KOPT-K1 (cell line): ENCODE results near the gene DYNLRB1.
"Not testable (repeated sequence)": the region's sequence is repeated elsewhere in the genome, so short reads cannot be mapped to it uniquely, and the experiment has no call there.

Experiments
- H3K27ac ChIP-seq: fragments of 200-600 bp; sonication (generic); 2 replicates; pipeline ENCODE4 v1.5.1; 2016; ENCODE audit warnings: antibody characterized with exemption, mild to moderate bottlenecking, low read depth, low read length; ENCODE audit not compliant: poor library complexity, severe bottlenecking
- H3K36me3 ChIP-seq: fragments of 200-600 bp; sonication (generic); 2 replicates; pipeline ENCODE4 v1.5.1; 2017; ENCODE audit warnings: antibody characterized with exemption, mild to moderate bottlenecking, low read length, moderate library complexity; ENCODE audit not compliant: insufficient read depth
- H3K9me3 ChIP-seq: fragments of 200-600 bp; sonication (generic); 2 replicates; pipeline ENCODE4 v1.5.1; 2017; ENCODE audit warnings: antibody characterized with exemption, low read length, mild to moderate bottlenecking; ENCODE audit not compliant: insufficient read depth, poor library complexity, severe bottlenecking

The DYNLRB1 gene

GRCh38 chr20:34495916-34496315, 20.3 kb upstream of the DYNLRB1 start:
- Histone ChIP-seq H3K36me3 (peaks cover 98% of the 10 kb centered on the region), H3K9me3 (peaks cover 40% of the 10 kb centered on the region), H3K27ac (no peak overlapping the region)

DNA sequence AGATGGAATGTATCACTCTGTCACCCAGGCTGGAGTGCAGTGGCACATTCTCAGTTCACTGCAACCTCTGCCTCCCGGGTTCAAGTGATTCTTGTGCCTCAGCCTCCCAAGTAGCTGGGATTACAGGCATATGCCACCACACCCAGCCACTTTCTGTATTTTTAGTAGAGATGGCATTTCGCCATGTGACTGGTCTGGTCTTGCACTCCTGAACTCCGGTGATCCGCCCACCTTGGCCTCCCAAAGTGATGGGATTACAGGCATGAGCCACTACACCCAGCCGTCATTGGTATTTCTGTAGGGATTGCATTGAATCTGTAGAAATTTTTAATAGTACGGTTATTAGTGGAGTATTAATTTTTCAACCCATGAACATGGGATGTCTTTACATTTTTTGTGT, 18.6 kb upstream of the DYNLRB1 start:
- Histone ChIP-seq H3K36me3 (peaks cover 94% of the 10 kb centered on the region), H3K9me3 (peaks cover 43% of the 10 kb centered on the region)
- H3K27ac ChIP-seq = not testable (repeated sequence)

- peaks cover 43% of the 10 kb centered on the region for H3K9me3 ChIP-seq
- H3K36me3 ChIP-seq = peaks cover 95% of the 10 kb centered on the region
- no peak overlapping the region for H3K27ac ChIP-seq
Measured at GRCh38 chr20:34500823-34501222, 15.4 kb upstream of the DYNLRB1 start.

DNA sequence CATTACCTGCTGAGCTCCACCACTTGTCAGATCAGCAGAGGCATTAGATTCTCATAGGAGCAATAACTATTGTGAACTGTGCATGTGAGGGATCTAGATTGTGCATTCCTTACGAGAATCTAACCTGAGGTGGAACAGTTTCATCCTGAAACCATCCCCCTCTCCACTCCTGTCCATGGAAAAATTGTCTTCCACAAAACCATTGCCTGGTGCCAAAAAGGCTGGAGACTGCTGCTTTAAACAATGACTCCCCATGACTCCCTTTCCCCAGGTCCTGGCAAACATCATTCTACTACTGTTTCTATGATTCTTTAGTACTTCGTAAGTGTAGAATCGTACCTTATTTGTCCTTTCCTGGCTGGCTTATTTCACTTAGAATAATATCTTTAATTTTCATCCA, 9.7 kb upstream of the DYNLRB1 start:
- H3K36me3 ChIP-seq = peaks cover 98% of the 10 kb centered on the region
- no peaks in the 10 kb centered on the region for H3K9me3 ChIP-seq
- H3K27ac ChIP-seq = no peak overlapping the region

GRCh38 chr20:34507702-34508413, 8.4 kb upstream of the DYNLRB1 start:
- Histone ChIP-seq H3K27ac (no peak overlapping the region), H3K9me3 (no peaks in the 10 kb centered on the region), H3K36me3 (peaks cover 98% of the 10 kb centered on the region)

DNA sequence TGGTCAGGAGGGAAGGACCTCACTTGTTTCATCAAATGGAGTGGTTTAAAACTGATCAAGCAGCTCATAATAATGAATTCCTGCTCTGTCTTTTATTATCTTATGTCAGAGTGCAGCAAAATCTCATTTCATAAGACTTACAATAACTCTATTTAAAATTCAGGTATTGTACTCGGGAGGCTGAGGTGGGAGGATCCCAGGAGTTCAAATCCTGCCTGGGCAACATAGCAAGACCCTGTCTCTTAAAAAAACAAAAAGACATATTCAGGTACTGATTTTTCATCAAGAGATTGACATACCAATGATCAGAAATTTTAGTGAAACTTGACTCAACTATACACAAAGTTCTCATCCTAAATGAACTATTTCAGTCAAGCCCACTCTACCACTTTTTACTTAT, 5.6 kb upstream of the DYNLRB1 start:
- Histone ChIP-seq H3K9me3 (no peaks in the 10 kb centered on the region), H3K36me3 (peaks cover 73% of the 10 kb centered on the region)

GRCh38 chr20:34511891-34512265, 4.3 kb upstream of the DYNLRB1 start:
- H3K9me3 ChIP-seq = no peaks in the 10 kb centered on the region
- H3K36me3 ChIP-seq = peaks cover 60% of the 10 kb centered on the region
- H3K27ac ChIP-seq = no peak overlapping the region

More for the DNA sequence above, 5.6 kb upstream of the DYNLRB1 start:
- H3K27ac ChIP-seq = no peak overlapping the region

DNA sequence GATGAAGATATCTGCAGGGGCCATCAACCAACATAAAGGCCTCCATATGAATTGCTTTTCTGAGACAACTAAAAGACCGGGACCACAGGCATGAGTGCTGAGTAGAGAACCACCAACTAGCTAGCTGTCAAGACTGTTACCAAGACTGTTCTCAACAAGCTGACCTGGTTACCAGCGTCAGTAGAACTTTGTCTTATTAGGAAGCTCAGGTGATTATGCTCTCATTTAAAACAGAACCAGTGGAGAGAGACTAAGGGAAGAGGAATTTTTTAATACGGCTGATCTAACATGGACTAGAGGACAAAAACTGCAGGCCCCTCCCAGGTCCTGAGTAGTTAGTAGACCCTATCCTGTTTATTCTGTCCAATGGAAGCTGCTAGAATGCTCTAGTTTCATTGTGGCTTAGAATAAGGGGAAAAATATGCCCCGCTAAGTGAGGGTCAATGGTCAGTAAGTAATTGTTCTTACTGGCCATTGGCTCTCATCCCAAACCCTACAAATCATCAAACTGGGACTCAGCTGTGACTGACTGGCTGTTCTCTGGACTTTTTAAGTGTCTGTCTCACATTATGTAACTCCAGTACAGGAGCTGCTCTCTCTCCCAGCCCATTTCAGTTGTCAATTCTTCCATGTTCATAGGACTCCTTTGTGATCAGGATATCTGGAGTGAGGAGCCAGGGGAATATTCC, 3.8 kb upstream of the DYNLRB1 start:
- no peak overlapping the region for H3K27ac ChIP-seq
- H3K9me3 ChIP-seq = no peaks in the 10 kb centered on the region
- peaks cover 55% of the 10 kb centered on the region for H3K36me3 ChIP-seq

DNA sequence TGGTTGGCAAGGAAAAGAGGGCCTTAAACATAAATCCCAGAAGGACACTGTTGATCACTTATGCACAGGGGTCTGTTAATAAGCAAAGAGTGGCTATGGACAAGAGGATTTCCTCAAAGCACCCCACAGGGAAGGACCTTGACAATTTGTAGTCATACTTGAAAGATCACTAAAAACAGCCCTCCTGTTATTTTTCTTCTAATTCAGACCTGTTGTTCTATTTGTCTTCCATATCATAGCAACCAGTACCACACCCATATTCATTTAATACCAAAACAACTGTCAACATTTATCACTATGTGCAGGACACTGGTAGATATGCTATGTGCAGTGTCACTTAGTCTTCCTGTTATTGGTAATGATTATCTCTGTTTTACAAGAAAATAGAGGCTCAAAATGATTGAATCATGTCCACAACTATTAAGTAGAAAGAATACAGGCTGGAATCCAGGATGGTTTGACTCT, 3.2 kb upstream of the DYNLRB1 start:
- H3K27ac ChIP-seq = no peak overlapping the region
- peaks cover 49% of the 10 kb centered on the region for H3K36me3 ChIP-seq
- no peaks in the 10 kb centered on the region for H3K9me3 ChIP-seq

GRCh38 chr20:34514034-34514433, 2.2 kb upstream of the DYNLRB1 start:
- H3K36me3 ChIP-seq = peaks cover 38% of the 10 kb centered on the region
- H3K27ac ChIP-seq, H3K9me3 ChIP-seq: not testable (repeated sequence)

DNA sequence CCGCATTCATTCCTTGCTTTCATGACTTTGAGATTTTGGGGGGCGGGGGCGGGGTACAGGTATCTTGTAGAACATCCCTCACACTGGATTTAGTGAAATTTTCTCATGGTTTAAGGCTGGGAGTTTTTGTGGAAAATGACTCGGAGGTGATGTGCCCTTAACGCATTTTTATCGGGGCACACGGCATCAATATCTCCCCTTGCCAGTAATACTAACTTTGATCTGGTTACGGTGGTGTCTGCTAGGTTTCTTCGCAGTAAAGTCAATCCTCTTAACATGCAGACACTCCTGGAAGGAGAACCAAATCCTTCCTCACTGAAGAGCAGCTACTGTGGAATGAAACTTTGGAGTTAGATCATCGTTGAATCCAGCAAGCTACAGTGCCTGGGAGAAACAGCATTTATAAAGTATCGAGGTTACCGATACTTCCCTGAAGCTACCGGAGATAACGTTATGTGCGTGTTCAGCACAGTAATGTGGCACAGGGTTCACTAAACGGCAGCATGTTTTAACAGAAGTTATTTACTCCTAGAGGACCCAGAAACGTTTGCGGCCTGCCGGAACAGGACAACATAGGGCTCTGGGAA, 1.2 kb upstream of the DYNLRB1 start:
- Histone ChIP-seq H3K27ac (peak overlapping the region; percentile 70), H3K9me3 (no peaks in the 10 kb centered on the region), H3K36me3 (peaks cover 34% of the 10 kb centered on the region)

DNA sequence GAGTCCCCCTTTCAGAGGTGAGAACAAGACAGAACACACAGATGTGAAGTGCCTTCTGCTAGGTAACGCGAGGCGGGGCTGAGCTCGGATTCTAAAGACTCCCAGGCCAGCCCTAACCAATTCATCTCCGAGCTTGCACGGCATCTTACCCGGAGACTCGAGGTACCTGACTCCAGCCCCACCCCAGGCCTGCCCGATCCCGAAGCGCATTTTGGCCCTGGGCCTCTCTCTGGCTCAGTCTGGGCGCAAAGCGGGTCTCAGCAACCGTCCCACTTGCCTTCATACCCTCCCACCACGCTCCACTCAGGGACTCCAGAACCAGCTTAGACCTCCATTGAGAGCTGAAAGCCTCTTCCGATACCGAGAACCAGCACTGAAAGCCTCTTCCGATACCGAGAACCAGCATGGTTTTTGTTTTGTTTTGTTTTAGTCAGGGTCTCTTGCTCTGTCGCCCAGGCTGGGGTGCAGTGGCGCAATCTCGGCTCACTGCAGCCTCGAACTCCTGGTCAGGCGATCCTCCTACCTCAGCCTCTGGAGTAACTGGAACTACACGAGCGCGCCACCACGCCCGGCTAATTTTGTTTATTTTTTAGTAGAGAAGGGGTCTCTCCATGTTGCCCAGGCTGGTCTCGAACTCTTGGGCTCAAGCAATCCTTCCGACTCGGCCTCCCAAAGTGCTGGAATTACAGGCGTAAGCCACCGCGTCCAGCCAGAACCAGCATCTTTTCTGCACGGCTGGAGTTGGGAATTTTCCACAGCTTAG, 557 bp upstream of the DYNLRB1 start:
- Histone ChIP-seq H3K36me3 (peaks cover 27% of the 10 kb centered on the region), H3K9me3 (no peaks in the 10 kb centered on the region), H3K27ac (peak overlapping the region; percentile 70)

DNA sequence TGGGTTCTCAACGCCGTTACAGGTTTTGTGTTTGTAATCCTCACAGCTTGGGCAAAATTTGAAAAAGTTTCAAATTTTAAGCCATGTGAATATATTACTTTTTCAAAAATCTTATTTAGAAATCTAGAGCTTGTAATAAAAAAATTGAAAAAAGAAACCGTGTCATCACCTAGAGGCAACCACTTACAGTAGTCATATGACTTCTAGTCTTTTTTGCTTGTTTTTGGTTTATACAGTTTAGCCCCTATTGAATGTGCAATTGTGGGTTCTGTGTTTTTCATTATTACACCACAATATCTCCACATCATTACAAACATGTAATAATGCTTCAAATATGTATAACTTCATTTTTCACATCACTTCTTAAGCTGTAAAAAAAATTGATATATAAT, 888 bp downstream of the DYNLRB1 start:
- Histone ChIP-seq H3K27ac (peak overlapping the region; percentile 70), H3K36me3 (peaks cover 26% of the 10 kb centered on the region), H3K9me3 (no peaks in the 10 kb centered on the region)

DNA sequence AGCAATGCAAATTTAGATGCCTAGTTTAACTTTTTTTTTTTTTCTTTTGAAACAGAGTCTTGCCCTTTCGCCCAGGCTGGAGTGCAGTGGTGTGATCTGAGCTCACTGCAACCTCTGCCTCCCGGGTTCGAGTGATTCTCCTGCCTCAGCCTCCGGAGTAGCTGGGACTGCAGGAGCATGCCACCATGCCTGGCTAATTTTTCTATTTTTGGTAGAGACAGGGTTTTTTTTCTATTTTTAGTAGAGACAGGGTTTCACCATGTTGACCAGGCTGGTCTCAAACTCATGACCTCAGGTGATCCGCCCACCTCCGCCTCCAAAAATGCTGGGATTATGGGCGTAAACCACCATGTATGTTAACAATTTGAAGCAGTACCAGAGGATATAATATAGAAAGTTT, 2.6 kb downstream of the DYNLRB1 start:
- H3K27ac ChIP-seq, H3K9me3 ChIP-seq: not testable (repeated sequence)
- H3K36me3 ChIP-seq = peaks cover 28% of the 10 kb centered on the region

DNA sequence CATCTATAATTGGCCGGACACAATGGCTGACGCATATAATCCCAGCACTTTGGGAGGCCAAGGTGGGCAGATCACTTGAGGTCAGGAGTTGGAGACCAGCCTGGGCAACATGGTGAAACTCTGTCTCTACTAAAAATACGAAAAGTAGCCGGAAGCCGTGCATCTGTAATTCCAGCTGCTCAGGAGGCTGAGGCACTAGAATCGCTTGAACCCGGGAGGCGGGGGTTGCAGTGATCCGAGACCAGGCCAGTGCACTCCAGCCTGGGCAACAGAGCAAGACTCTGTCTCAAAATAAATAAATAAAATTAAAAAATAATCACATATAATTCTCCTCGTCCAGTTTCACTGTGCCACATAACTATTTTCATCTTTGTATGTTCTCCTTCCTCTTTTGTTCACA, 3.6 kb downstream of the DYNLRB1 start:
- H3K36me3 ChIP-seq = peaks cover 36% of the 10 kb centered on the region
- H3K27ac ChIP-seq, H3K9me3 ChIP-seq: not testable (repeated sequence)
